ENCODE results near the gene DTX3L. TPM values are rescaled to one million over a fixed set of nuclear protein-coding genes. Genes with fewer than 3 reads are reported as not detected.

DTX3L gene
- total RNA-seq, 2 experiments from 2014 or later, result 108 to 138 TPM

DNA sequence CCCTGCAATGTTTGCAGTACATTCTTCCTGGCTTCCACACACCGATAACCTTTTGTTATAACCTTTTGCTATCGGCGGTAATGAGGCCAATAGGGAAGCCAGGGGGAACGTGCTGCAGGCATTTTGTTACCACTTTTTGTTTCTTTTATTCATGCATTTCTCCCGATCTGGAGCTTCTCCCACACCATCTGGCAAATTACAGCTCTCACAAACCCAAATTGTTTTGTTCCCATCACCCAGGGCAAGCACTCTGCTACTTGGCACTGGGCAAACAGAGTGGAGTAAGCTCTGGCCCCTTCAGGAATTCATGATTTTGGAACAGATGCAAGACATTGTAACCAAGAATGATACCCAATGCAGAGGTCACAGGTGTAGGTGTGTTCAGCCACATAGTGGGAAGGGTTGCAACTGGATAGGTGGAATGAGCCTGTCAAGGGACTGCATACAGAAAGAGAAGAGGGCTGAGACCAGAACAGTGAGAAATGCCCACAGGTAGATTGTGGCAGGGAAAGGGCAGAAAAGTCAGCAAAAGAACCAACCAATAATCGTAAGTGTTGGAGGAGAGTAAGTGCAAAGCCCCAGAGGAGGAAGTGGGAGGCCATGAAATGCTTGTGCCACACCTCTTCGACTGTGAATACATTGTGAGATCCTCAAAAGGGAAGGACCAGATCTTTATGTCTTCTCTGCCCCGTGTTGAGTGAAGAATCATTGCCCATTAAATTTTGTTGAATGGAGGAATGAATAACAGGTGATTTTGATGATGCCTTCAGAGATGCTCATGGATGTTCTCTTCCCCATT, 59.1 kb downstream of the DTX3L start:
- no peak overlapping the region for H3K4me3 Mint-ChIP-seq
- CTCF ChIA-PET, result no interaction called here
- H3K27ac Mint-ChIP-seq, result no peak overlapping the region

More for the DNA sequence above, 59.1 kb downstream of the DTX3L start:
- DNase-seq (no peak), ATAC-seq (no peak)
- Mint-ChIP-seq H3K4me1 (peaks cover 2% of the 10 kb centered on the region), H3K9me3 (ENCODE audit: low read depth) (no peaks in the 10 kb centered on the region), H3K27me3 (no peaks in the 10 kb centered on the region), H3K36me3 (peaks cover 47% of the 10 kb centered on the region)

Other genes starting within 250 kb of the DTX3L start
- gene CSTA, start 239.1 kb upstream of the DTX3L start, total RNA-seq, result not detected
- gene MIX23, start 181.1 kb upstream of the DTX3L start, total RNA-seq, result 10 to 100 TPM; 39.3 to 48.9 TPM
- 10 to 100 TPM; 51.3 to 63.9 TPM for gene FAM162A, start 180.2 kb upstream of the DTX3L start, total RNA-seq
- gene WDR5B, start 148.3 kb upstream of the DTX3L start, total RNA-seq, result 1 to 10 TPM; 4.6 to 4.8 TPM
- gene KPNA1, start 49.4 kb upstream of the DTX3L start, total RNA-seq, result 10 to 100 TPM; 45.2 to 65.6 TPM
- 100 to 1,000 TPM in 1 of 2 experiments, 10 to 100 TPM in 1; 91.8 to 147 TPM for gene PARP9, start within 50 bp of the DTX3L start, total RNA-seq
- gene PARP15, start 13.3 kb downstream of the DTX3L start, total RNA-seq, result 10 to 100 TPM; 36.1 to 40.6 TPM
- gene PARP14, start 116.5 kb downstream of the DTX3L start, total RNA-seq, result 100 to 1,000 TPM; 133 to 194 TPM
- gene HSPBAP1, start 229.5 kb downstream of the DTX3L start, total RNA-seq, result 1 to 10 TPM; 7.7 to 8.4 TPM
- 1 to 10 TPM; 1.5 to 1.8 TPM for gene SLC49A4, start 230.7 kb downstream of the DTX3L start, total RNA-seq